NCI-H446 (cell line): ENCODE measurements around the gene RPS2.
"Not testable (repeated sequence)": the region's sequence is repeated elsewhere in the genome, so short reads cannot be mapped to it uniquely, and the experiment has no call there.

Experiments used
- DNase-seq, 2 experiments: peaks; one replicate each; lab custom pipeline; 2025; lab: John Stamatoyannopoulos, UW

Gene RPS2

GRCh38 chr16:1962161-1963153 is 2.2 kb downstream of the RPS2 start:
- DNase-seq = not testable (repeated sequence)

GRCh38 chr16:1961651-1962067 is 3.0 kb downstream of the RPS2 start:
- DNase-seq = no peak

GRCh38 chr16:1960665-1961630 is 3.7 kb downstream of the RPS2 start:
- DNase-seq = peak; percentile 60 to 73

GRCh38 chr16:1959269-1960039 is 5.2 kb downstream of the RPS2 start, which contains the start of gene NDUFB10:
Gene NDUFB10 (plus strand): TSS chr16:1959538. CDS start chr16:1959625, 87 bp downstream.
- peak; percentile 44 to 91 for DNase-seq

- DNase-seq = no peak
These were observed 5.8 kb downstream of the RPS2 start for GRCh38 chr16:1958715-1959268.

GRCh38 chr16:1958143-1958491 is 6.5 kb downstream of the RPS2 start:
- not testable (repeated sequence) for DNase-seq

GRCh38 chr16:1957434-1958142 is 7.0 kb downstream of the RPS2 start:
- not testable (repeated sequence) for DNase-seq

- DNase-seq = no peak
These were observed 10.9 kb downstream of the RPS2 start for GRCh38 chr16:1953734-1954133.

- no peak for DNase-seq
These were observed 14.1 kb downstream of the RPS2 start for GRCh38 chr16:1950559-1950958.

- no peak for DNase-seq
These were observed 14.6 kb downstream of the RPS2 start for GRCh38 chr16:1950047-1950446.

- DNase-seq = no peak
These were observed 15.1 kb downstream of the RPS2 start for GRCh38 chr16:1949507-1949906.

GRCh38 chr16:1947369-1947670 is 17.3 kb downstream of the RPS2 start:
- no peak for DNase-seq

- no peak for DNase-seq
These were observed 17.9 kb downstream of the RPS2 start for GRCh38 chr16:1946495-1947368.

- no peak for DNase-seq
These were observed 18.9 kb downstream of the RPS2 start for GRCh38 chr16:1945559-1946391.

- DNase-seq = no peak
These were observed 19.9 kb downstream of the RPS2 start for GRCh38 chr16:1944612-1945199.

GRCh38 chr16:1942810-1943726 is 21.6 kb downstream of the RPS2 start, which contains the start of gene MSRB1:
Gene MSRB1 (minus strand): TSS chr16:1943199. CDS start chr16:1943156, 43 bp downstream.
- DNase-seq = peak; percentile 98 to 99
